Measurements from ENCODE around the gene MAPKBP1. TPM values are rescaled to one million over a fixed set of nuclear protein-coding genes. Genes with fewer than 3 reads are reported as not detected.

The MAPKBP1 gene
- total and polyA plus RNA-seq, 2 of the 4 experiments (the other 2 are of a cell fraction), result 12.5 to 15.3 TPM

DNA sequence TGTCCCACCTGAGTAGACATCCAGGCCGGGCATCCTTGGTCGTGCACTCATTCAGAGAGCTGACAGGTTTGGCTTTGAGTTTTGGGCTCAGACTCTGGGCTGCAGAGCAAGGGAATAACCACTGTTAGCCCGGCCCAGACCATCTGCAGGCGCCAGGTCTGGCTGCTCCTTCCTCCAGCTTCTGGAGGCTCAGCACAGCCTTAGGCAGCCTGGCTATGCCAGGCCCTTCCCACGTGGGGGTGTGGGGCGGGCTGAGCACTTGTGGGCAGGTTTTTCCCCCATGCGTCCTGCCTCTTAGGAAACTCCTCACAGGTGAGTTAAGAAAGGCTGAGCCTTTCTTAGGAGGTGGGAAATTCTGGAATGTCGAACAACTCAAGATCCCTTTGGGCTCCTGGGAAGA, 75.6 kb downstream of the MAPKBP1 start:
- ChIA-PET POLR2A (ENCODE audit: unreplicated experiment) (no interaction called here), CTCF (no interaction called here)
- Histone ChIP-seq H3K56ac (ENCODE audit: extremely low read depth, insufficient read depth, low read length) (no peak overlapping the region), H2AFZ (replicated peaks; ENCODE audit: low read length, poor library complexity) (no peak overlapping the region), H4K8ac (ENCODE audit: low read depth in 2 of 2, low read length in 2 of 2) (no peak overlapping the region), H3K23ac (ENCODE audit: low read depth, low read length) (no peak overlapping the region), H2AK5ac (ENCODE audit: low read depth, low read length) (no peak overlapping the region), H3K4me3 (ENCODE audit: insufficient read depth, low read depth, low read length) (no peak overlapping the region), H3K4me2 (ENCODE audit: low read depth, low read length) (no peak overlapping the region), H3K4ac (ENCODE audit: low read depth, low read length) (no peak overlapping the region), H4K20me1 (ENCODE audit: insufficient read depth, low read length) (no peaks in the 10 kb centered on the region), H2BK5ac (ENCODE audit: low read depth, low read length, poor library complexity, severe bottlenecking) (no peak overlapping the region), H3K27ac (ENCODE audit: insufficient read depth, low read length) (no peak overlapping the region), H3K9ac (ENCODE audit: low read depth, low read length) (no peak overlapping the region), H2BK15ac (ENCODE audit: low read depth, low read length) (no peak overlapping the region), H3K9me3 (ENCODE audit: control insufficient read depth, insufficient read depth, low read length) (no peaks in the 10 kb centered on the region), H3K18ac (ENCODE audit: low read depth, low read length) (no peak overlapping the region), H3K27me3 (ENCODE audit: control insufficient read depth, insufficient read depth, low read length) (peaks cover 12% of the 10 kb centered on the region; the same call in 1 of the 2 replicates), H3K36me3 (ENCODE audit: control insufficient read depth, insufficient read depth, low read length) (peaks cover 16% of the 10 kb centered on the region), H4K5ac (ENCODE audit: low read depth, low read length) (no peak overlapping the region), H3K4me1 (ENCODE audit: control insufficient read depth, insufficient read depth, low read length) (no peaks in the 10 kb centered on the region; the same call in 1 of the 2 replicates), H4K91ac (ENCODE audit: insufficient read depth, low read depth, low read length) (no peak overlapping the region), H2AK9ac (replicated peaks; ENCODE audit: low read depth, low read length, poor library complexity) (no peak overlapping the region), H2BK20ac (ENCODE audit: low read depth, low read length) (no peak overlapping the region), H2BK120ac (ENCODE audit: low read depth, low read length) (no peak overlapping the region), H3K14ac (replicated peaks; ENCODE audit: low read depth, low read length) (no peak overlapping the region), H3K9me1 (ENCODE audit: insufficient read depth, low read length) (no peaks in the 10 kb centered on the region), H3K79me1 (ENCODE audit: low read depth in 1 of 2, low read length in 2 of 2) (no peaks in the 10 kb centered on the region)
- DNase-seq, result no peak
- WGBS, 2 experiments (ENCODE audit: extremely low coverage in 2 of 2, insufficient read length in 1 of 2), result 93% methylated on average over 3 of the region's 8 CpGs; no CpG with 5 or more reads in 1 of the 2 experiments
- intact Hi-C loops (cut with micrococcal nuclease), result no loop called here
- dilution Hi-C loops (cut with HindIII; ENCODE audit: low sequenced_read_pairs, unreplicated experiment), result no loop called here
- in situ Hi-C loops (cut with MboI; ENCODE audit: low sequenced_read_pairs), result no loop called here
- TF ChIP-seq RFX5 (IDR thresholded peaks at IDR 0.05; ENCODE audit: low read depth, low read length) (no peak), RAD21 (IDR thresholded peaks at IDR 0.05; ENCODE audit: low read length) (no peak), RCOR1 (IDR thresholded peaks at IDR 0.05; ENCODE audit: insufficient replicate concordance, low read length) (no peak), CHD1 (IDR thresholded peaks at IDR 0.05; ENCODE audit: low read depth, low read length) (no peak)
- TF ChIP-seq, protein P1, sequence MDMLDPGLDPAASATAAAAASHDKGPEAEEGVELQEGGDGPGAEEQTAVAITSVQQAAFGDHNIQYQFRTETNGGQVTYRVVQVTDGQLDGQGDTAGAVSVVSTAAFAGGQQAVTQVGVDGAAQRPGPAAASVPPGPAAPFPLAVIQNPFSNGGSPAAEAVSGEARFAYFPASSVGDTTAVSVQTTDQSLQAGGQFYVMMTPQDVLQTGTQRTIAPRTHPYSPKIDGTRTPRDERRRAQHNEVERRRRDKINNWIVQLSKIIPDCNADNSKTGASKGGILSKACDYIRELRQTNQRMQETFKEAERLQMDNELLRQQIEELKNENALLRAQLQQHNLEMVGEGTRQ (IDR thresholded peaks at IDR 0.05; ENCODE audit: low read depth, low read length), result no peak
- no TSS peak for BruUV-seq (replicated peaks)
- no peak for ATAC-seq (ENCODE audit: low read depth)
